ENCODE measurements around the gene TRUB2.

- no peak for TF ChIP-seq CTCF (IDR thresholded peaks at IDR 0.05)
- TF ChIP-seq POLR2AphosphoS5 (IDR thresholded peaks at IDR 0.05) = no peak
These were observed 48.0 kb downstream of the TRUB2 start for GRCh38 chr9:128274245-128274644.
